ENCODE measurements around the gene APOB.

APOB gene

GRCh38 chr2:21011876-21012556 lies 31.9 kb downstream of the APOB start:
- no peak for DNase-seq
- Mint-ChIP-seq H3K4me3 (no peak overlapping the region), H3K9me3 (no peaks in the 10 kb centered on the region), H3K27me3 (no peaks in the 10 kb centered on the region), H3K4me1 (ENCODE audit: low read depth in 2 of 2) (no peaks in the 10 kb centered on the region), H3K27ac (no peak overlapping the region), H3K36me3 (ENCODE audit: insufficient read depth) (no peaks in the 10 kb centered on the region)
- ATAC-seq (replicated peaks): no peak

- Mint-ChIP-seq H3K36me3 (ENCODE audit: insufficient read depth) (no peaks in the 10 kb centered on the region), H3K27me3 (peaks cover 0 to 5% of the 10 kb centered on the region in 2 donors), H3K4me1 (ENCODE audit: low read depth in 2 of 2) (no peaks in the 10 kb centered on the region), H3K4me3 (no peak overlapping the region), H3K27ac (no peak overlapping the region), H3K9me3 (no peaks in the 10 kb centered on the region)
- DNase-seq: no peak
- ATAC-seq (replicated peaks): no peak
Measured at GRCh38 chr2:21011453-21011852, 32.4 kb downstream of the APOB start.

- ATAC-seq (replicated peaks): no peak
- no peaks in the 10 kb centered on the region for H3K9me3 Mint-ChIP-seq
- no peaks in the 10 kb centered on the region for H3K36me3 Mint-ChIP-seq (ENCODE audit: insufficient read depth)
- H3K4me3 Mint-ChIP-seq: no peak overlapping the region
- H3K27me3 Mint-ChIP-seq: peaks cover 0 to 5% of the 10 kb centered on the region in 2 donors
- H3K27ac Mint-ChIP-seq: no peak overlapping the region
- no peak for DNase-seq
- H3K4me1 Mint-ChIP-seq (ENCODE audit: low read depth in 2 of 2): no peaks in the 10 kb centered on the region
Measured at GRCh38 chr2:21010813-21011439, 32.9 kb downstream of the APOB start.

- DNase-seq: no peak
- Mint-ChIP-seq H3K4me1 (ENCODE audit: low read depth in 2 of 2) (no peaks in the 10 kb centered on the region), H3K4me3 (no peak overlapping the region), H3K9me3 (no peaks in the 10 kb centered on the region), H3K36me3 (ENCODE audit: insufficient read depth) (no peaks in the 10 kb centered on the region), H3K27ac (no peak overlapping the region), H3K27me3 (peaks cover 5 to 9% of the 10 kb centered on the region in 2 donors)
- no peak for ATAC-seq (replicated peaks)
Measured at GRCh38 chr2:21009662-21010225, 34.1 kb downstream of the APOB start.

- no peak for ATAC-seq (replicated peaks)
- H3K9me3 Mint-ChIP-seq: no peaks in the 10 kb centered on the region
- H3K4me1 Mint-ChIP-seq (ENCODE audit: low read depth in 2 of 2): no peaks in the 10 kb centered on the region
- H3K27me3 Mint-ChIP-seq: peaks cover 5 to 9% of the 10 kb centered on the region in 2 donors
- H3K4me3 Mint-ChIP-seq: no peak overlapping the region
- no peak for DNase-seq
- no peak overlapping the region for H3K27ac Mint-ChIP-seq
- H3K36me3 Mint-ChIP-seq (ENCODE audit: insufficient read depth): no peaks in the 10 kb centered on the region
Measured at GRCh38 chr2:21008790-21009661, 34.8 kb downstream of the APOB start.

GRCh38 chr2:21008014-21008789 lies 35.7 kb downstream of the APOB start:
- H3K4me3 Mint-ChIP-seq: no peak overlapping the region
- DNase-seq: no peak
- no peaks in the 10 kb centered on the region for H3K36me3 Mint-ChIP-seq (ENCODE audit: insufficient read depth)
- H3K27me3 Mint-ChIP-seq: peaks cover 5 to 9% of the 10 kb centered on the region in 2 donors
- no peak overlapping the region for H3K27ac Mint-ChIP-seq
- ATAC-seq (replicated peaks): no peak
- H3K4me1 Mint-ChIP-seq (ENCODE audit: low read depth in 2 of 2): no peaks in the 10 kb centered on the region
- H3K9me3 Mint-ChIP-seq: peaks cover 0 to 2% of the 10 kb centered on the region in 2 donors

GRCh38 chr2:21007129-21008013 lies 36.5 kb downstream of the APOB start:
- Mint-ChIP-seq H3K4me3 (no peak overlapping the region), H3K27ac (no peak overlapping the region), H3K36me3 (ENCODE audit: insufficient read depth) (no peaks in the 10 kb centered on the region), H3K4me1 (ENCODE audit: low read depth in 2 of 2) (no peaks in the 10 kb centered on the region), H3K27me3 (peaks cover 5 to 9% of the 10 kb centered on the region in 2 donors), H3K9me3 (peaks cover 0 to 2% of the 10 kb centered on the region in 2 donors)
- ATAC-seq (replicated peaks) (no peak), DNase-seq (no peak)

GRCh38 chr2:21006423-21007128 lies 37.3 kb downstream of the APOB start:
- DNase-seq (no peak), ATAC-seq (replicated peaks) (no peak)
- no peak overlapping the region for H3K4me3 Mint-ChIP-seq

GRCh38 chr2:21005700-21006422 lies 38.0 kb downstream of the APOB start:
- ATAC-seq (replicated peaks) (no peak), DNase-seq (no peak)
- peaks cover 0 to 2% of the 10 kb centered on the region in 2 donors for H3K9me3 Mint-ChIP-seq
- H3K4me1 Mint-ChIP-seq (ENCODE audit: low read depth in 2 of 2): no peaks in the 10 kb centered on the region
- H3K27me3 Mint-ChIP-seq: peaks cover 11 to 15% of the 10 kb centered on the region in 2 donors
- no peak overlapping the region for H3K4me3 Mint-ChIP-seq
- H3K36me3 Mint-ChIP-seq (ENCODE audit: insufficient read depth): no peaks in the 10 kb centered on the region
- H3K27ac Mint-ChIP-seq: no peak overlapping the region

More at GRCh38 chr2:21006423-21007128, 37.3 kb downstream of the APOB start:
- H3K27me3 Mint-ChIP-seq: peaks cover 6 to 9% of the 10 kb centered on the region in 2 donors
- no peaks in the 10 kb centered on the region for H3K4me1 Mint-ChIP-seq (ENCODE audit: low read depth in 2 of 2)
- H3K9me3 Mint-ChIP-seq: peaks cover 0 to 2% of the 10 kb centered on the region in 2 donors
- H3K36me3 Mint-ChIP-seq (ENCODE audit: insufficient read depth): no peaks in the 10 kb centered on the region
- H3K27ac Mint-ChIP-seq: no peak overlapping the region

GRCh38 chr2:21005111-21005699 lies 38.7 kb downstream of the APOB start:
- no peak overlapping the region for H3K27ac Mint-ChIP-seq
- H3K9me3 Mint-ChIP-seq: peaks cover 0 to 2% of the 10 kb centered on the region in 2 donors
- H3K36me3 Mint-ChIP-seq (ENCODE audit: insufficient read depth): no peaks in the 10 kb centered on the region
- DNase-seq (no peak), ATAC-seq (replicated peaks) (no peak)
- peaks cover 11 to 15% of the 10 kb centered on the region in 2 donors for H3K27me3 Mint-ChIP-seq
- no peak overlapping the region for H3K4me3 Mint-ChIP-seq
- no peaks in the 10 kb centered on the region for H3K4me1 Mint-ChIP-seq (ENCODE audit: low read depth in 2 of 2)

- Mint-ChIP-seq H3K27ac (no peak overlapping the region), H3K36me3 (ENCODE audit: insufficient read depth) (no peaks in the 10 kb centered on the region), H3K9me3 (peaks cover 0 to 2% of the 10 kb centered on the region in 2 donors), H3K4me1 (ENCODE audit: low read depth in 2 of 2) (no peaks in the 10 kb centered on the region), H3K4me3 (no peak overlapping the region), H3K27me3 (peaks cover 11 to 15% of the 10 kb centered on the region in 2 donors)
- DNase-seq: no peak
- ATAC-seq (replicated peaks): no peak
Measured at GRCh38 chr2:21004181-21004572, 39.7 kb downstream of the APOB start.

All from effector memory CD8-positive, alpha-beta T cell (primary cell).